NCI-H1048 (cell line): Measurements from ENCODE around the gene SULT1C2.
"Not testable (repeated sequence)": the region's sequence is repeated elsewhere in the genome, so short reads cannot be mapped to it uniquely, and the experiment has no call there.

Experiments
- DNase-seq: peaks from one replicate; lab custom pipeline; 2025; lab: John Stamatoyannopoulos, UW

Gene SULT1C2

GRCh38 chr2:108288534-108289106 is at the start of gene SULT1C2:
TSS of gene SULT1C2 (plus strand) at chr2:108288895. CDS start at chr2:108293668, 4,773 bp downstream.
- DNase-seq = no peak

- DNase-seq = no peak
These were observed 48.9 kb upstream of the SULT1C2 start, which contains the start of gene SULT1C3 for GRCh38 chr2:108239786-108240185. TSS of gene SULT1C3 (plus strand) at chr2:108239968. CDS start at chr2:108247195, 7,227 bp downstream.

- no peak for DNase-seq
These were observed 47.7 kb upstream of the SULT1C2 start for GRCh38 chr2:108240966-108241365.

- no peak for DNase-seq
These were observed 45.1 kb upstream of the SULT1C2 start for GRCh38 chr2:108243566-108243965.

GRCh38 chr2:108244667-108245414 is 43.9 kb upstream of the SULT1C2 start:
- no peak for DNase-seq

- no peak for DNase-seq
These were observed 35.6 kb upstream of the SULT1C2 start for GRCh38 chr2:108253106-108253505.

- no peak for DNase-seq
These were observed 30.9 kb upstream of the SULT1C2 start for GRCh38 chr2:108257757-108258331.

GRCh38 chr2:108260773-108261172 is 27.9 kb upstream of the SULT1C2 start:
- no peak for DNase-seq

GRCh38 chr2:108262036-108262435 is 26.7 kb upstream of the SULT1C2 start:
- DNase-seq = no peak

- no peak for DNase-seq
These were observed 25.3 kb upstream of the SULT1C2 start for GRCh38 chr2:108263401-108263800.

GRCh38 chr2:108266218-108266617 is 22.5 kb upstream of the SULT1C2 start:
- DNase-seq = no peak

GRCh38 chr2:108267101-108267500 is 21.6 kb upstream of the SULT1C2 start:
- no peak for DNase-seq

- no peak for DNase-seq
These were observed 20.7 kb upstream of the SULT1C2 start for GRCh38 chr2:108268001-108268400.

- DNase-seq = no peak
These were observed 18.3 kb upstream of the SULT1C2 start for GRCh38 chr2:108270346-108270745.

GRCh38 chr2:108270768-108271506 is 17.8 kb upstream of the SULT1C2 start:
- no peak for DNase-seq

GRCh38 chr2:108271691-108272253 is 16.9 kb upstream of the SULT1C2 start:
- no peak for DNase-seq

- no peak for DNase-seq
These were observed 10.1 kb upstream of the SULT1C2 start for GRCh38 chr2:108278631-108279030.

- no peak for DNase-seq
These were observed 9.2 kb upstream of the SULT1C2 start for GRCh38 chr2:108279468-108279867.

- DNase-seq = no peak
These were observed 8.2 kb upstream of the SULT1C2 start for GRCh38 chr2:108280466-108280865.

GRCh38 chr2:108284566-108284965 is 4.1 kb upstream of the SULT1C2 start:
- DNase-seq = not testable (repeated sequence)

GRCh38 chr2:108285616-108286015 is 3.1 kb upstream of the SULT1C2 start:
- DNase-seq = no peak

GRCh38 chr2:108287169-108287568 is 1.5 kb upstream of the SULT1C2 start:
- no peak for DNase-seq
